ENCODE data around the gene STIM2. TPM values are rescaled to one million over a fixed set of nuclear protein-coding genes. Genes with fewer than 3 reads are reported as not detected.

Gene STIM2
- total and polyA plus RNA-seq, 9 of the 15 experiments (the other 6 are each of a cell fraction or from before 2014, with no cell fraction given) = 7.2 to 26.8 (median 15.4) TPM

DNA sequence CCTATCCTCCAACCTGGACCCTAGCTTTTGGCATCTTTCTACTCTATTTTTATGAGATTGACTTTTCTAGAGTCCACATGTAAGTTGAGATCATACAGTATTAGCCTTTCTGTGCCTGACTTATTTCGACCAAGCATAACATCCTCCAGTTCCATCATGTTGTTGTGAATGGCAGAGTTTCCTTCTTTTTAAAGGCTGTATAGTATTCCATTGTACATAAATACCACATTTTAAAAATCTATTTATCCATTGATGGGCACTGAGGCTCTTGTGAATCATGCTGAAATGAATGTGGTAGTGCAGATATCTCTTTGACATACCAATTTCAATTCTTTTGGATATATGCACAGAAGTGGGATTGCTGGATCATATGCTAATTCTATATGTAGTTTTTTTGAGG is 40.3 kb upstream of the STIM2 start:
- WGBS (ENCODE audit: insufficient coverage, low coverage, missing lambda C conversion rate) = 0% methylated on average over 1 of the region's 1 CpG
- H3K9ac ChIP-seq (ENCODE audit: insufficient read depth in 1 of 2, low read depth in 2 of 2, low read length in 2 of 2) = no peak overlapping the region
- H3K4me2 ChIP-seq (ENCODE audit: insufficient read depth, low read length) = no peak overlapping the region
- H2AFZ ChIP-seq (ENCODE audit: low read depth, low read length) = no peak overlapping the region
- no peaks in the 10 kb centered on the region for H4K20me1 ChIP-seq (replicated peaks; ENCODE audit: control insufficient read depth, insufficient read depth, low read length)
- no peak for DNase-seq (ENCODE audit: extremely low read depth in 1 of 4, low spot score in 3 of 4)
- no peak for FAIRE-seq
- ChIA-PET CTCF (ENCODE audit: low intra/inter-chr PET ratio) (no interaction called here), POLR2A (no interaction called here)
- H3K4me3 ChIP-seq = no peak overlapping the region
- no TSS peak for BruUV-seq (replicated peaks)
- in situ Hi-C loops (cut with MboI) (no loop called here), intact Hi-C loops (cut with micrococcal nuclease) (no loop called here)
- no peaks in the 10 kb centered on the region for H3K4me1 ChIP-seq (replicated peaks in 1 of 2; ENCODE audit: control insufficient read depth in 2 of 2, insufficient read depth in 2 of 2, low read length in 2 of 2)
- no peak overlapping the region for H3K27ac ChIP-seq (ENCODE audit: extremely low read depth, low read depth, low read length)
- H3K79me2 ChIP-seq (ENCODE audit: control insufficient read depth, insufficient read depth, low read length) = no peaks in the 10 kb centered on the region
- H3K9me1 ChIP-seq (ENCODE audit: control insufficient read depth, insufficient read depth, low read length) = no peaks in the 10 kb centered on the region
- ATAC-seq = no peak
- H3K27me3 ChIP-seq (ENCODE audit: control insufficient read depth in 2 of 2, insufficient read depth in 2 of 2, low read length in 2 of 2) = no peaks in the 10 kb centered on the region
- H3K9me3 ChIP-seq (replicated peaks; ENCODE audit: control insufficient read depth, insufficient read depth, low read depth, low read length) = no peaks in the 10 kb centered on the region; the same call in 1 of the 2 replicates
- no peaks in the 10 kb centered on the region for H3K36me3 ChIP-seq (ENCODE audit: control insufficient read depth, insufficient read depth, low read length)
- TF ChIP-seq TFAM (CRISPR knock-in tag; conservative IDR thresholded peaks at IDR 0.05) (no peak), ZNF146 (CRISPR knock-in tag; IDR thresholded peaks at IDR 0.05; ENCODE audit: unreplicated experiment) (peak; percentile 83), RBM25 (IDR thresholded peaks at IDR 0.05; ENCODE audit: low read depth, low read length, severe bottlenecking) (peak; percentile 51)

DNA sequence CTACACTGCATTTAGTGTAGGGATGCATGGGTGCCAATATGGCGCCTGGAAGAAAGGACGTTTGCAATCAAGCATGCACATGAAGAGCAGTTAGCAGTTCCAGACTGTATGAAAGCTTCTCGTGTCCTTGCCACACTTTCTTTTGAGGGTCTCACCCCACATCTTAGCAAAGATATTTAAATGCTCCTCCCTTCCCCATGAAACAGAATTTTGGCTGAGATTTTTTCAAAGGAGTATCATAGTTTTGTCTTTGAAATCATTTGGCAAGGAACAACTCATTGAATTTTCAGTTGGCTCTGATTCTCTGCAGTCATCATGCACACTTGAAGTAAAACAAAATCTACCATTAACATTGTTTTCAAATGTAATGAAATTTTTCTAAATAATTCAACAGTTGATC is 39.6 kb upstream of the STIM2 start:
- in situ Hi-C loops (cut with MboI) (no loop called here), intact Hi-C loops (cut with micrococcal nuclease) (no loop called here)
- ChIA-PET POLR2A (no interaction called here), CTCF (ENCODE audit: low intra/inter-chr PET ratio) (no interaction called here)
- H4K20me1 ChIP-seq (replicated peaks; ENCODE audit: control insufficient read depth, insufficient read depth, low read length) = no peaks in the 10 kb centered on the region
- H3K4me3 ChIP-seq = no peak overlapping the region
- 17% methylated on average over 3 of the region's 3 CpGs for WGBS (ENCODE audit: insufficient coverage, low coverage, missing lambda C conversion rate)
- H3K36me3 ChIP-seq (ENCODE audit: control insufficient read depth, insufficient read depth, low read length) = no peaks in the 10 kb centered on the region
- TF ChIP-seq ESRRB (CRISPR knock-in tag; IDR thresholded peaks at IDR 0.05; ENCODE audit: borderline replicate concordance) (no peak), MAZ (CRISPR knock-in tag; conservative IDR thresholded peaks at IDR 0.05 in 1 of 2, IDR thresholded peaks at IDR 0.05 in 1 of 2) (no peak), ZNF3 (CRISPR knock-in tag; IDR thresholded peaks at IDR 0.05) (no peak), RBM14 (IDR thresholded peaks at IDR 0.05; ENCODE audit: borderline replicate concordance, insufficient read depth, low read depth, low read length) (no peak), ZBTB7A (IDR thresholded peaks at IDR 0.05; ENCODE audit: borderline replicate concordance, control insufficient read depth, low read depth, low read length) (no peak), ETS2 (tag; IDR thresholded peaks at IDR 0.05; ENCODE audit: borderline replicate concordance, poor library complexity, severe bottlenecking) (no peak), ARID1B (IDR thresholded peaks at IDR 0.05) (no peak)
- no peak overlapping the region for H3K9ac ChIP-seq (ENCODE audit: insufficient read depth in 1 of 2, low read depth in 2 of 2, low read length in 2 of 2)
- no TSS peak for BruUV-seq (replicated peaks)
- no peaks in the 10 kb centered on the region for H3K79me2 ChIP-seq (ENCODE audit: control insufficient read depth, insufficient read depth, low read length)
- FAIRE-seq = no peak
- no peaks in the 10 kb centered on the region for H3K4me1 ChIP-seq (replicated peaks in 1 of 2; ENCODE audit: control insufficient read depth in 2 of 2, insufficient read depth in 2 of 2, low read length in 2 of 2)
- no peaks in the 10 kb centered on the region for H3K27me3 ChIP-seq (ENCODE audit: control insufficient read depth in 2 of 2, insufficient read depth in 2 of 2, low read length in 2 of 2)
- no peak for ATAC-seq
- H3K9me1 ChIP-seq (ENCODE audit: control insufficient read depth, insufficient read depth, low read length) = no peaks in the 10 kb centered on the region
- H2AFZ ChIP-seq (ENCODE audit: low read depth, low read length) = no peak overlapping the region
- H3K4me2 ChIP-seq (ENCODE audit: insufficient read depth, low read length) = no peak overlapping the region
- DNase-seq (ENCODE audit: extremely low read depth in 1 of 4, low spot score in 3 of 4) = no peak
- H3K27ac ChIP-seq (ENCODE audit: extremely low read depth, low read depth, low read length) = no peak overlapping the region
- H3K9me3 ChIP-seq (replicated peaks; ENCODE audit: control insufficient read depth, insufficient read depth, low read depth, low read length) = no peaks in the 10 kb centered on the region; the same call in 1 of the 2 replicates

All from K562 (cell line).